ENCODE data around the gene STK32A.

GRCh38 chr5:147382776-147383175 is 147.9 kb downstream of the STK32A start:
- no peak for TF ChIP-seq CTCF (IDR thresholded peaks at IDR 0.05)
- no peak for TF ChIP-seq POLR2A (IDR thresholded peaks at IDR 0.05)

Measured in heart left ventricle (tissue), 13 donors.